ENCODE results near the gene MCAT. TPM values are rescaled to one million over a fixed set of nuclear protein-coding genes. Genes with fewer than 3 reads are reported as not detected.

MCAT gene
- polyA plus RNA-seq, 3 donors: 4.5 to 8.9 (median 6.8) TPM

- DNase-seq: no peak
- Mint-ChIP-seq H3K36me3 (no peaks in the 10 kb centered on the region), H3K27me3 (ENCODE audit: low read depth in 3 of 3) (peaks cover 1 to 2% (median 2%) of the 10 kb centered on the region in 3 donors), H3K4me3 (no peak overlapping the region), H3K4me1 (peaks cover 29% of the 10 kb centered on the region), H3K27ac (peak overlapping the region in 6 of 7 donors; percentile 43 to 92 (median 69)), H3K9me3 (peaks cover 13 to 21% (median 17%) of the 10 kb centered on the region in 7 donors)
- Histone ChIP-seq H3K4me3 (replicated peaks in 1 of 3; ENCODE audit: low read depth in 2 of 3, low read length in 3 of 3) (no peak overlapping the region), H3K27ac (ENCODE audit: low read depth in 1 of 2, low read length in 2 of 2) (peak overlapping the region; percentile 6 to 57), H3K9ac (ENCODE audit: insufficient read depth, low read length, poor library complexity, severe bottlenecking) (no peak overlapping the region), H3K9me3 (replicated peaks in 1 of 2; ENCODE audit: control insufficient read depth in 1 of 2, insufficient read depth in 1 of 2, low read length in 2 of 2) (peaks cover 9 to 17% of the 10 kb centered on the region in 2 donors), H2AFZ (ENCODE audit: insufficient read depth, low read depth, low read length, poor library complexity, severe bottlenecking) (no peak overlapping the region), H3K4me2 (replicated peaks; ENCODE audit: extremely low read depth, low read length, poor library complexity, severe bottlenecking) (no peak overlapping the region), H3K79me2 (ENCODE audit: insufficient read depth, low read length) (no peaks in the 10 kb centered on the region), H3K4me1 (ENCODE audit: control insufficient read depth in 1 of 2, insufficient read depth in 2 of 2, low read length in 2 of 2) (peaks cover 26 to 30% of the 10 kb centered on the region in 2 donors), H3K36me3 (replicated peaks in 1 of 2; ENCODE audit: control insufficient read depth in 1 of 2, insufficient read depth in 2 of 2, low read length in 2 of 2) (no peaks in the 10 kb centered on the region), H3K27me3 (ENCODE audit: control insufficient read depth in 2 of 2, insufficient read depth in 2 of 2, low read length in 2 of 2) (no peaks in the 10 kb centered on the region), H4K20me1 (ENCODE audit: insufficient read depth, low read length) (no peaks in the 10 kb centered on the region)
- intact Hi-C loops (cut with micrococcal nuclease): no loop called here
- no peak for TF ChIP-seq CTCF (IDR thresholded peaks at IDR 0.05)
- 83% methylated on average over 3 of the region's 4 CpGs for whole genome bisulfite sequencing (ENCODE audit: insufficient coverage)
Observed at GRCh38 chr22:43094551-43094950, 48.6 kb downstream of the MCAT start.

GRCh38 chr22:43094085-43094484, 49.1 kb downstream of the MCAT start:
- H3K36me3 Mint-ChIP-seq: no peaks in the 10 kb centered on the region
- Histone ChIP-seq H3K27me3 (ENCODE audit: control insufficient read depth in 2 of 2, insufficient read depth in 2 of 2, low read length in 2 of 2) (no peaks in the 10 kb centered on the region), H3K27ac (ENCODE audit: low read depth in 1 of 2, low read length in 2 of 2) (peak overlapping the region; percentile 6 to 57), H4K20me1 (ENCODE audit: insufficient read depth, low read length) (no peaks in the 10 kb centered on the region), H3K4me1 (ENCODE audit: control insufficient read depth in 1 of 2, insufficient read depth in 2 of 2, low read length in 2 of 2) (peaks cover 28 to 35% of the 10 kb centered on the region in 2 donors), H3K9ac (ENCODE audit: insufficient read depth, low read length, poor library complexity, severe bottlenecking) (no peak overlapping the region), H3K4me2 (replicated peaks; ENCODE audit: extremely low read depth, low read length, poor library complexity, severe bottlenecking) (no peak overlapping the region), H3K9me3 (replicated peaks in 1 of 2; ENCODE audit: control insufficient read depth in 1 of 2, insufficient read depth in 1 of 2, low read length in 2 of 2) (peaks cover 9 to 17% of the 10 kb centered on the region in 2 donors), H3K36me3 (replicated peaks in 1 of 2; ENCODE audit: control insufficient read depth in 1 of 2, insufficient read depth in 2 of 2, low read length in 2 of 2) (no peaks in the 10 kb centered on the region), H3K4me3 (replicated peaks in 1 of 3; ENCODE audit: low read depth in 2 of 3, low read length in 3 of 3) (no peak overlapping the region), H2AFZ (ENCODE audit: insufficient read depth, low read depth, low read length, poor library complexity, severe bottlenecking) (no peak overlapping the region), H3K79me2 (ENCODE audit: insufficient read depth, low read length) (no peaks in the 10 kb centered on the region)
- H3K27me3 Mint-ChIP-seq (ENCODE audit: low read depth in 3 of 3): peaks cover 1 to 2% (median 2%) of the 10 kb centered on the region in 3 donors
- peak; percentile 49 for TF ChIP-seq CTCF (IDR thresholded peaks at IDR 0.05)
- peak; percentile 78 to 90 (median 80) for DNase-seq
- H3K4me3 Mint-ChIP-seq: no peak overlapping the region
- intact Hi-C loops (cut with micrococcal nuclease): no loop called here
- H3K27ac Mint-ChIP-seq: peak overlapping the region; percentile 43 to 92 (median 79)
- 53% methylated on average over 5 of the region's 7 CpGs for WGBS (ENCODE audit: insufficient coverage)
- peaks cover 32% of the 10 kb centered on the region for H3K4me1 Mint-ChIP-seq
- peaks cover 13 to 21% (median 17%) of the 10 kb centered on the region in 7 donors for H3K9me3 Mint-ChIP-seq
